HG02763 (cell line): ENCODE results near the gene CRYGN.

Experiments
- ATAC-seq: cut with Tn5 transposase; IDR thresholded peaks from one replicate; pipeline ENCODE4 v1.9.1; 2021; ENCODE audit warnings: mild to moderate bottlenecking, moderate library complexity; ENCODE audit not compliant: unreplicated experiment

Gene CRYGN

DNA sequence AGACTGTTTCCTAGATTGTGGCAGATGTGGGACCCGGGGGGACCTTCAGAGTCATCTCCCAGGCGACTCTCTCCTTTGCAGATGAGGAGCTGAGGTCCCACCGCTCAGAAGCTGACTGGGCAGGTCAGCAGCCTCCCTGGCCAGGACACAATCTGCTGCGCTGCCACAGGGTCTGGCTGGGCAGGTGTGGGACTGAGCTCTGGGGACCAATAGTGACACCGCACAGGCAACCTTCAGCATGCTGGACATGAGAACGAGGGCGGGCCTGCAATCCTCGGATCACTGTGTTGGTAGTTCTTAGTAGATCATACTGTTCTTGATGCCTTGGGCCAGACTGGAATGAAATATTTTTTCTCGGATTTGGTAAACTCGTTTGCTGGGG lies 20.5 kb upstream of the CRYGN start:
- no peak for ATAC-seq

DNA sequence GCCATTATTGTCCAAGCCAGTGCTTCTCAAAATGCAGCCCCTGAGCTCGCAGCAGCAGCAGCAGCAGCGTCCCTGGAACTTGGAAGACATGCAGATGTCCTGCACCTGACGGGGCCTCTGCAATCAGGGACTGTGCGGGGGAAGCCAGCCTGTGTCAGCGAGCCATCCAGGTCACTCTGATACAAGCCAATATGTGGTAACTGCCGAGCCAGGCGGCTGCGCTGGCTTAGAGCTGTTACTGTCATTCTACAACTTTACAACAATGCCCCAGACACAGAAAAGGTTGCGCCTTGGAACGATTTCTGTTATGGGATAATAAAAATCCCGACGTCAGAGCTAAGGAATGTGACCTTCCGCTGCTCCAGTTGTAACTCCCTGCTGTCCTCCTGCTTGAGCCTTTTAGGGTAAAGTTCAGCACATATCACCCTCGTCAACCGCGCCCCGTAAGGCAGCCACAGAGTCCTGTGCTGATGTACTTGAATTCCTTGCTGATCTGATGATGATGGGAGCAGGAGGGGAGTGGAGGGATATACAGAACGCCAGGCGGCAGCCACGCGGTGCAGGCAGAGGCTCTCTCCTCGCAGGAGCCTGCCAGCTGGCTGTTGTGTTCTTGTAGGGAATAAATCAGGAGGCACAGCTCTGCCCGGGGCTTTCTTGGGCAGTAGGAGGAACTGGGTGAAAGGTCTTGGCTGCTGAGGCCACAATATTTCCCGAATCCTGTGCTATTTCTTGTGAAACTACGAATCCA lies 20.0 kb upstream of the CRYGN start:
- no peak for ATAC-seq

- ATAC-seq = no peak
Observed at GRCh38 chr7:151457534-151457933, 17.6 kb upstream of the CRYGN start.

DNA sequence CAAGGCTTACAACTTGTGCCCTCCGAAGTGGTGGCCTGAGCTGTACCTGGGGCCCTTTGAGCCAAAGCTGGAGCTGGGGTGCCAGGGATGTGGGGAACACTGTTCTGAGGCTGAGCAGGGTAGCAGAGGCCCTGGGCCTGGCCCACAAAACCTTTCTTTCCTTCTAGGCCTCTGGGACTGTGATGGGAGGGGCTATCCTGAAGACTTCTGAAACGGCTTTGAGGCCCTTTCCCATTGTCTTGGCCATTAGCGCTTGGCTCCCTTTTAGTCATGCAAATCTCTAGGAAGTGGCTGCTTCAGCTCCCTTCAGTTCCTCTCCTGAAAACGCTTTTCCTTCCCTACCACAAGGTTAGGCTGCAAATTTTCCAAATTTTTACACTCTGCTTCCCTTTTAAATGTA lies 16.8 kb upstream of the CRYGN start:
- ATAC-seq = no peak

- ATAC-seq = no peak
Observed at GRCh38 chr7:151456276-151456675, 16.3 kb upstream of the CRYGN start.

- no peak for ATAC-seq
Observed at GRCh38 chr7:151455690-151456089, 15.7 kb upstream of the CRYGN start.

DNA sequence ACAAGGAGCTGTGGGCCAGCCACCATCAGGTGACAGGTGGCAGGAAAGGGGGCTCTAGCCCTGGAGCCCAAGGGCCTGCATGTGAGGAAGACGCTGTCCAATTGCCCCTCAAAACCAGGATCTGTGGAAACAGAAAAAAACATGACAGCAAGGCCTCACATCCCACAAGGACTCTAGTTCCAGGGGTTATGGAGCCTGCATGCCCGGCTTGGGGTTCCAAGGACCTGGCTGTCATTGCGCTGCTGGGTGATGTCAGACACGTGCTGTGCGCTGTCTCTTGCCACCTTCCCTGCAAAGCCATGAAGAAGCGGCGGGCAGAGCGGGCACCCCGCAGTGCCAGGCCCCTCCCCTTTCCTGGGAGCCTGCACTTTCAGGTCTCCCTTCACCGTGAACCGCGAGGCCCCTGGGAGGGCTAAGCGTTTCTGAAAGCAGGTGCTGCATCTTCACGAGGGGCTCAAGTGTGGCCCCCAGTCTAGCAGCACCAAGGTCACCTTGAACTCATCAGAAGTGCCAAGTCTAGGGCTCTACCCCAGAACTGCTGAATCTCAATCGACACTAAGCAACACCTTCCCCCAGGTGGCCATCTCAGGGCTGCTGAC lies 15.1 kb upstream of the CRYGN start:
- ATAC-seq = no peak

DNA sequence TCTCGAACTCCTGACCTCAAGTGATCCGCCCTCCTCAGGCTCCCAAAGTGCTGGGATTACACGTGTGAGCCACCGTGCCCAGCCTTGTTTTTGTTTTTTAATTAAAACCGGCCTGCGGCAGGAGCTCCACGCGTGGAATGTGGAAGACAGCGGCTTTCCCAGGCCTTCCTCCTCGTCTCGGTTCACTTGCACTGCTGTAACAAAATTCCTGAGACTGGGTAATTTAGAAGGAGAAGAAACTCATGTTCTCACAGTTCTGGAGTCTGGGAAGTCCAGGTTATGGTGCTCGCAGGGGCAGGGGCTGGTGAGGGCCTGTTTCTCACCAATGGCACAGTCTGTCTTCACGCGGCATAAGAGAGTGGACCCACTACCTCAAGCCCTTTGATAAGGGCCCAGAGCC lies 14.4 kb upstream of the CRYGN start:
- ATAC-seq = no peak

DNA sequence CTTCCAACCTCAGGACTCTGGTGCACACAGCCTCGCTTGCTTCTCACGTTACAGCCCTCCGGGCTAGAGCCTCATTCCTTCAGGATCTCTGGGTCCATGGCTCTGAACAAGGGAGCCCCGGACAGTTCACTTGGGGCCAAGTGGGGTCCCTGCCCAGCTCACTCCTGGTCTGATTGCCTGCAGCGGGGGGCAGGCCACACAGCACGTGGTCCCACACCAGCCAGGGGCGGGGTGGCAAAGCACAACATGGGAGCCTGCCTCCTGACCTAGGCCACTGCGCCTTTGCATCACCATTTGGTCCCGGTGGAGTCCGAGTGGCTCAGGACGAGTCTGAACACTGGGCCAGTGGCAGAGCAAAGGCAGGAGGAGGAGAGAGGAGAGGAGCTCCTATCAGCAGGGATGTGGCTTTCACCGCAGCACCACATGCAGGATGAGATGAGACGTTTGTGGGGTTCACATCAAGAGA lies 13.4 kb upstream of the CRYGN start:
- no peak for ATAC-seq

GRCh38 chr7:151452680-151453325 lies 12.9 kb upstream of the CRYGN start:
- no peak for ATAC-seq

DNA sequence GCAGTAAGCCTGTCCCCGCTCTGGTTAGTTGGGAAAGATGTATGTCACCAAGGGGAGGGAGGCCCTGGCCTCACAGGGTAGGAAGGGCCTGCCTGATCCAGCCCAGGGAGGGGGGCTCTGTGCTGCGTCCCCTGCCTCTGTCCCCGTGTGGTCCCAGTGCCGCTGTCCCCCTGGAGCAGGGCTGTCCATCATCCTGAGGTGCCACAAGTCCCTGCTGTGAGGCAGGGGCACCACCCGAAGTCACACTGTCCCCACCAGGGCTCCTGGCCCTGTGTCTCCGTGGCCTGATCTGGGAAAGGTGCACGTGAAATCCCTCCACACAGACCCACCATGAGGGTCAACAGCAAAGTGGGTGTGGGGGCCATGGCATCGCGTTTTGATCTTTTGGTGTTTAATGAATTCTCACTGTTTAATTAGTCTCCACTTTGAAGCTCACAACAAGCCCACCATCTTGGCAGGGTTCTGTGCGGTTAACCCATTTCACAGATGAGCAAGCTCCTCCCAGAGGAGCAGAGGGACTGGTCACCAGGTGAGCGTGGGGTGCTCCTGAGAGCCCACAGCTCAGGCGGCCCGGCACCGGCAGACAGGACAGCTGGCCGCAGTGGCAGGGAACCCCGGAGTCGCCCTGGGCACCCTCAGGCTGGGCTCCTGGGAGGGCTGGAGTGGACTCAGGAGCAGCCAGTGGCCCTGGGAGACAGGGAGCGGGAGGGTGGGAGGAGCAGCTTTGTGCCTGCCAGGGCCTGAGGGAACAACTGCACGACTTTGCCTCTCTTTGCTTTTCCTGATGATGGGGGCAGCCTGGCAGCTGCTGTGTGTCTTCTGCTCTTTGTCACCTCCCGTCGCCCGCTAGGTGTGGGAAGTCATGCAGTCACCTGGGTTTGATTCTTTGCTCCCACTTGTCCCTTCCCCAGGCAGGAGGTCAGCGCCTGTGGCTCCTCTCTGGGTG lies 12.0 kb upstream of the CRYGN start:
- ATAC-seq = no peak

DNA sequence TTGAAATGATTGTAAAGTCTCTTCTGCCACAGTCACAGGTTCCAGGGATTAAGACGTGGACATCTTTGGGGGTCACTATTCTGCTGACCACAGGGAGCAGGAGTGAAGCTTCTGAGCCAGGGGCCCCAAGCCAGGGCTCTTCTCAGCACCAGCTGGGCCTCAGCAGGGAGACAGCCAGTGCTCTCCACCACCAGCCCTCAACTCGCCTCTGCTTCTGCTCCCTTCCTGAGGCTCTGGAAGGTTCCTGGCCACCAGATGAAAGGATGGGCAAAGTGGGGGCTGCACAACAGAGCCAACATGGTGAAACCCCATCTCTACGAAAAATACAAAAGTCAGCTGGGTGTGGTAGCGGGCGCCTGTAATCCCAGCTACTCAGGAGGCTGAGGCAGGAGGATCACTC lies 11.2 kb upstream of the CRYGN start:
- no peak for ATAC-seq

DNA sequence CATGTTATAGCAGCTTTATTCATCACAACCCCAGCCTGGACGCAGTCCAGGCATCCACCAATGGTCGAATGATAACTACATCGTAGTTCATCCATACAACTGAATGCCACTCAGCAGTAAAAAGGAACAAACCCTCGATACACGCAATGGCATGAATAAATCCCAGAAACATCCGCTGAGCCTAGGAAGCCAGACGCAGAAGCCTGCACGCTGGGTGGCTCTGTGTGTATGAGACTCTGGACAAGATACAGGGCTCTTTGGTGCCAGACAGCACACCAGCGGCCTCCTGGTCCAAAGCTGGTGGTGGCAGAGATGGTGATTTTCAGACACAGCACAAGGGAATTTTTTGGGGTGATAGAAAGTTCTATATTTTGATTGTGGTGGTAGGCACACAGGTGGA lies 10.0 kb upstream of the CRYGN start:
- no peak for ATAC-seq

- peak; percentile 48 for ATAC-seq
Observed at GRCh38 chr7:151448261-151449252, 8.6 kb upstream of the CRYGN start.

DNA sequence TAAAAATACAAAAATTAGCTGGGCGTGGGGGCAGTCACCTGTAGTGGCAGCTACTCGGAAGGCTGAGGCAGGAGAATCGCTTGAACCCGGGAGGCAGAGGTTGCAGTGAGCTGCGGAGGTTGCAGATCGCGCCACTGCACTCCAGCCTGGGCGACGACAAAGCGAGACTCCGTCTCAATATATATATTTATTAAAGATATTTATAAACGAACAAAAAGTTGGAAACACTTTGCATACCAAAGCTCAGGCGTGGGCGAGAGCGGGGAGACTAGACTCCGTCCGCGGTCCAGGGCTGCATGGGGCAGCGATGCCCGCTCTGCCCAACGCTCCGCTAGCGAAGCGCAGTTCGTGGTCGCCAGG lies 7.9 kb upstream of the CRYGN start:
- ATAC-seq = no peak

GRCh38 chr7:151447312-151447711 lies 7.4 kb upstream of the CRYGN start:
- no peak for ATAC-seq

- ATAC-seq = no peak
Observed at GRCh38 chr7:151446412-151446811, 6.5 kb upstream of the CRYGN start.

- ATAC-seq = no peak
Observed at GRCh38 chr7:151444632-151445031, 4.7 kb upstream of the CRYGN start.

DNA sequence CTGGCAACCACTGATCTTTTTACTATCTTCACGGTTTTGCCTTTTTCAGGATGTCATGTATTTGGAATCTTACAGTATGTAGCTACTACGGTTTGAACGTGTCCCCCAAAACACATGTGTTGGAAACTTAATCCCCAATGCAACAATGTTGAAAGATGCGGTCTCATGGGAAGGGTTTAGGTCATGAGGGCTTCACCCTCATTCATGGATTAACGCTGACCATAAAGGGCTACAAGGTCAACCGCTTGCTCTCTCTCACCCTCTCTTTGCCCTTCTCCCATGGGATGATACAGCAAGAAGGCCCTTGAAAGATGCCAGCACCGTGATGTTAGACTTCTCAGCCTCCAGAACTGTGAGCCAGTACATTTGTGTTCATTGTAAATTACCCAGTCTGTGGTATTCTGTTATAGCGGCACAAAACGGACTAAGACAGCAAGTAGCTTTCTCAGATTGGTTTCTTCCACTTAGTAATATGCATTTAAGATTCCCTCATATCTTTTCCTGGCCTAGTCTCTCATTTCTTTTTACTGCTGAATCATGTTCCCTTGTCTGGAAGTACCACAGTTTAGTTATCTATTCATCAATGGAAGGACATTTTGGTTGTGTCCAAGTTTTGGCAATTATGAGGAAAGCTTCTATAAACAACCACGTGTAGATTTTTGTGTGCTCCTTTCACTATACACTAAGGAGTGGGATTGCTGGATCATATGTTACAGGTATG lies 3.0 kb upstream of the CRYGN start:
- ATAC-seq = no peak
